Left ventricle myocardium inferior (tissue), 1 donor: ENCODE measurements around the gene FANCC. TPM values are rescaled to one million over a fixed set of nuclear protein-coding genes. Genes with fewer than 3 reads are reported as not detected.

Source experiments
- DNase-seq: peaks from one replicate; pipeline ENCODE4 v3.0.0-alpha.2; 2020
- H3K27ac ChIP-seq: fragments of 200-600 bp; replicated peaks from 2 replicates; pipeline ENCODE4 v1.8.0; 2021
- H3K27me3 ChIP-seq: fragments of 200-600 bp; 2 replicates; pipeline ENCODE4 v1.8.0; 2021; ENCODE audit warnings: low read depth
- H3K36me3 ChIP-seq: fragments of 200-600 bp; 2 replicates; pipeline ENCODE4 v1.8.0; 2021
- H3K4me1 ChIP-seq: fragments of 200-600 bp; 2 replicates; pipeline ENCODE4 v1.8.0; 2021
- H3K4me3 ChIP-seq: fragments of 200-600 bp; 2 replicates; pipeline ENCODE4 v1.8.0; 2021; ENCODE audit warnings: mild to moderate bottlenecking, moderate library complexity
- H3K9me3 ChIP-seq: fragments of 200-600 bp; replicated peaks from 2 replicates; pipeline ENCODE4 v1.8.0; 2021
- intact Hi-C: fragments of 100-400 bp; cut with micrococcal nuclease; formaldehyde crosslinking; loops from one replicate; pipeline ENCODE4 v1.11.0; 2022
- total RNA-seq: library from RNA; stranded (reverse); fragmentation: NEBNext Ultra II Directional; extraction: Animal tissue kit (Norgen Biotek cat#: 25700); gene quantifications from one replicate; pipeline ENCODE4 v1.2.1, GENCODE V29; 2021
- TF ChIP-seq, protein P1 (sequence below): fragments of 200-600 bp; IDR thresholded peaks from 2 replicates; pipeline ENCODE4 v1.8.0; 2021; ENCODE audit warnings: antibody characterized with exemption, mild to moderate bottlenecking, borderline replicate concordance
- donor health status: DM: no; HTN: yes; CAD: no; lungs with severe emphysema.

FANCC gene
- total RNA-seq, 1 donor from 2014 or later: 4.1 TPM

DNA sequence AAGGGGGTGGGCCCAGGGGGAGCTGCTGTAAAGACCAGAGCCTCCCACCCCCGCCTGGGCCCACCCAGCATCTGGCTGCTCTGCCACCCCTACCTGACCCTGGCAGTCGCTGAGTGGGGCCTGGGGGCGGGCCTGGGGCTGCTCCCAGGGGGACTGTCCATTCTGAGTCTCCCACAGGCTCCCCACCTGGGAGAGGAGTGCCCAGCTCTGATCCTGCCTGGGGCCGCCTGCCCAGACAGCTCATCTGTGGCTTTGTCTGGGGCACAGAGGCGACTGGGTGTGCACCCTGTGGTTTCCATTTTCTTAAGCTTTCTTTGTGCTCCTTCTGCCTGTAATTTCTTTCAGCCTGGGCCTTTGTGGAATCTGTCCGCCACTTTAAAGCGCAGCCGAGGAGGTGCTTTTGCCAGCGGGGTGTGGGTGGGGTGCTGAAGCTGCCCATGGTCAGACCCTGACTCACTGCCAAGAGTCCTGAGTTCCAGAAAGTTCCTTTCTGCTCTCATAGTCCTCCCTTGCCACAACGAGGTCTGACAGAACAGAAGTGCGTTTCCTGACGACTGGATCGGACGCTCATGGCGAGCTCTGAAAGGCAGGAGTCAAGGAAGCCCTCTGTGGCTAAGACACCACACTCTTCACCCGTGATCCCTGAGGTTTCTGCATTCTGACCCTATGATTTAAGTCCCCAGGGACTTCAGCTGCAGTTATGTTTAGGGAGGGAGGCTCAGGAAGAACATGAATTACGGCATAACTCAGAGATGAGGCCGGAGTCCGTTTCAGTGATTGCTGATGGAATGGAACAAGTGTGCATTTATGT lies 225.0 kb downstream of the FANCC start:
- peaks cover 14% of the 10 kb centered on the region for H3K36me3 ChIP-seq
- no peak overlapping the region for H3K4me3 ChIP-seq
- H3K27me3 ChIP-seq: no peaks in the 10 kb centered on the region
- no peak for DNase-seq
- TF ChIP-seq, protein P1, sequence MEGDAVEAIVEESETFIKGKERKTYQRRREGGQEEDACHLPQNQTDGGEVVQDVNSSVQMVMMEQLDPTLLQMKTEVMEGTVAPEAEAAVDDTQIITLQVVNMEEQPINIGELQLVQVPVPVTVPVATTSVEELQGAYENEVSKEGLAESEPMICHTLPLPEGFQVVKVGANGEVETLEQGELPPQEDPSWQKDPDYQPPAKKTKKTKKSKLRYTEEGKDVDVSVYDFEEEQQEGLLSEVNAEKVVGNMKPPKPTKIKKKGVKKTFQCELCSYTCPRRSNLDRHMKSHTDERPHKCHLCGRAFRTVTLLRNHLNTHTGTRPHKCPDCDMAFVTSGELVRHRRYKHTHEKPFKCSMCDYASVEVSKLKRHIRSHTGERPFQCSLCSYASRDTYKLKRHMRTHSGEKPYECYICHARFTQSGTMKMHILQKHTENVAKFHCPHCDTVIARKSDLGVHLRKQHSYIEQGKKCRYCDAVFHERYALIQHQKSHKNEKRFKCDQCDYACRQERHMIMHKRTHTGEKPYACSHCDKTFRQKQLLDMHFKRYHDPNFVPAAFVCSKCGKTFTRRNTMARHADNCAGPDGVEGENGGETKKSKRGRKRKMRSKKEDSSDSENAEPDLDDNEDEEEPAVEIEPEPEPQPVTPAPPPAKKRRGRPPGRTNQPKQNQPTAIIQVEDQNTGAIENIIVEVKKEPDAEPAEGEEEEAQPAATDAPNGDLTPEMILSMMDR: no peak
- H3K9me3 ChIP-seq: no peaks in the 10 kb centered on the region
- peaks cover 98% of the 10 kb centered on the region for H3K4me1 ChIP-seq
- intact Hi-C loops: no loop called here
- H3K27ac ChIP-seq: peak overlapping the region; percentile 90

GRCh38 chr9:95091601-95092261 lies 225.8 kb downstream of the FANCC start:
- no peak for DNase-seq
- H3K27me3 ChIP-seq: no peaks in the 10 kb centered on the region
- no peak overlapping the region for H3K4me3 ChIP-seq
- H3K27ac ChIP-seq: peak overlapping the region; percentile 90
- TF ChIP-seq, protein P1: no peak
- H3K4me1 ChIP-seq: peaks cover 99% of the 10 kb centered on the region
- H3K36me3 ChIP-seq: peaks cover 21% of the 10 kb centered on the region
- no peaks in the 10 kb centered on the region for H3K9me3 ChIP-seq
- intact Hi-C loops: no loop called here

GRCh38 chr9:95090871-95091577 lies 226.5 kb downstream of the FANCC start:
- Histone ChIP-seq H3K9me3 (no peaks in the 10 kb centered on the region), H3K36me3 (peaks cover 28% of the 10 kb centered on the region), H3K4me3 (no peak overlapping the region), H3K27me3 (no peaks in the 10 kb centered on the region), H3K4me1 (peaks cover 100% of the 10 kb centered on the region), H3K27ac (peak overlapping the region; percentile 90)
- intact Hi-C loops: no loop called here
- DNase-seq: no peak
- TF ChIP-seq, protein P1: no peak

DNA sequence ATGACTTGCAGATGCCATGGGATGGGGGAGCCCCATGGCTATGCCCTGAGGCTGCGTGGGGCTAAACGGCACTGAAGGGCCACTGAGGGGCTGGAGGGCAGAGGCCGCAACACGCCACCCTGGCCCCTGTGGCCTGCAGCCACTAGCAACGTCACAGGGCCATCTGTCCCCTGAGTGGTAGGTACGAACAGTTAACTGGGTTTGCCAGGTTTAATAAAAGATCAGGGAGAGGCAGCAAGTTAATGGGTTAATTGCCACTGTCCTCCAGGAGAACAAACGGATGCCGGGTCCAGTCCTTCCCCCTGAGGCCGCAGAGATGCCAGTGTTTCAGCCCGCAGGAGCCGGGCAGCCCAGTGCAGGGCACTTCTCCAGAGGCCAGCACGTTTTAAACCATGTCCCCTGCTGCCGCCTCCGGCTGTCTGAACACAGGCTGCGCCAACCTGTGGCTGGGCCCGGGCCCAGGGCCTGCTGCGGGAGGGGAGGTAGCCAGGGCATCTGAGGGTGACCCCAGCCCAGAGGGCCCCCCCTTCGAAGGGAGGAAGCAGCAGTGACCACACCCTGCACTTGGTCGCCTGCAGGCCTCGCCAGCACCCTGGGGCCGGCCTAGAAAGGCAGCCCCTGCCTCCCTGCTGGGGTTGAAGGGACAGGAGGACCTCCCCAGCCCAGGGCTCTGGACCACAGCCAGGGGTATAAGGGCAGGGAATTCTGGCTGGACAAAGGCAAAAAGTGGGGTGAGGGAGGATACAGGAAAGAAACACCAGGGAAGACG lies 227.3 kb downstream of the FANCC start:
- peaks cover 100% of the 10 kb centered on the region for H3K4me1 ChIP-seq
- peak; percentile 70 for DNase-seq
- TF ChIP-seq, protein P1: peak; percentile 17

More for the DNA sequence above, 227.3 kb downstream of the FANCC start:
- Histone ChIP-seq H3K27me3 (no peaks in the 10 kb centered on the region), H3K4me3 (peak overlapping the region; percentile 5), H3K9me3 (no peaks in the 10 kb centered on the region), H3K36me3 (peaks cover 36% of the 10 kb centered on the region), H3K27ac (peak overlapping the region; percentile 90)
- intact Hi-C loops: no loop called here
